ENCODE measurements around the gene SURF1.

SURF1 gene

DNA sequence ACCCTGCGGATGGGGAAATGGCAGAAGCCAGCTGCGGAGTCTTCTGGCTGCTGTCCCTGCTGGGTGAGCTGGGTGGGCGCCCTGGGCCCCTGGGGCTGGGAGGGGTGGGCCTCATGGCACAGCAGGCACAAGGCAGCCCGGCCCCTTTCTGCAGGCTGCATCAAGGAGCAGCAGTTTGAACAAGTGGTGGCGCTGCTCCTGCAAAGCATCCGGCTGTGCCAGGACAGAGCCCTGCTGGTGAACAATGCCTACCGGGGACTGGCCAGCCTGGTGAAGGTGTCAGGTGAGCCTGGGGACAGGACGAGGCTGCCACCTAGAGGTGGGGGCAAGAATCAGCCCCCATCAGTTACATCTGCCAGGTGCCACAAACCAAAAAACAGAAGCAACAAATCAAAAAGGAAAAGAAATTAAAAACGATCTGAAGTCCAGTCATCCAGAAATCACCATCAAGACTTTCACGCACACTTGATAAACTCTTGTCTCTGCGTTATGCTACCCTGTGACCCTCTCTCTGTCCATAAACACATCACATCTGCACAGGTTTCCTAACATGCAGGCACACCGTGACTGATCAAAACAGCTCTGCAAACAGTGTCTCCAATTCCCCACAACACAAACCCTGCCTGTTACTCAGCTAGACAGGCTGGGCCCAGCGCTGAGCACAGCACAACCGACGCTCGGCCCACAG is 47.6 kb upstream of the SURF1 start:
- TF ChIP-seq, protein P1, sequence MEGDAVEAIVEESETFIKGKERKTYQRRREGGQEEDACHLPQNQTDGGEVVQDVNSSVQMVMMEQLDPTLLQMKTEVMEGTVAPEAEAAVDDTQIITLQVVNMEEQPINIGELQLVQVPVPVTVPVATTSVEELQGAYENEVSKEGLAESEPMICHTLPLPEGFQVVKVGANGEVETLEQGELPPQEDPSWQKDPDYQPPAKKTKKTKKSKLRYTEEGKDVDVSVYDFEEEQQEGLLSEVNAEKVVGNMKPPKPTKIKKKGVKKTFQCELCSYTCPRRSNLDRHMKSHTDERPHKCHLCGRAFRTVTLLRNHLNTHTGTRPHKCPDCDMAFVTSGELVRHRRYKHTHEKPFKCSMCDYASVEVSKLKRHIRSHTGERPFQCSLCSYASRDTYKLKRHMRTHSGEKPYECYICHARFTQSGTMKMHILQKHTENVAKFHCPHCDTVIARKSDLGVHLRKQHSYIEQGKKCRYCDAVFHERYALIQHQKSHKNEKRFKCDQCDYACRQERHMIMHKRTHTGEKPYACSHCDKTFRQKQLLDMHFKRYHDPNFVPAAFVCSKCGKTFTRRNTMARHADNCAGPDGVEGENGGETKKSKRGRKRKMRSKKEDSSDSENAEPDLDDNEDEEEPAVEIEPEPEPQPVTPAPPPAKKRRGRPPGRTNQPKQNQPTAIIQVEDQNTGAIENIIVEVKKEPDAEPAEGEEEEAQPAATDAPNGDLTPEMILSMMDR (IDR thresholded peaks at IDR 0.05; ENCODE audit: insufficient read depth, low read length): peak; percentile 49
- TF ChIP-seq REST (IDR thresholded peaks at IDR 0.05; ENCODE audit: insufficient replicate concordance, low read depth) (no peak), GABPA (IDR thresholded peaks at IDR 0.05; ENCODE audit: low read depth) (no peak)
- Histone ChIP-seq H3K27me3 (ENCODE audit: insufficient read depth, poor library complexity, severe bottlenecking) (no peaks in the 10 kb centered on the region), H3K27ac (replicated peaks) (no peak overlapping the region), H3K4me3 (replicated peaks; ENCODE audit: insufficient read depth, low read length) (no peak overlapping the region)
- peak in 1 of 2 experiments; percentile 57 for DNase-seq (ENCODE audit: low read depth in 1 of 2, low spot score in 1 of 2)

GRCh38 chr9:133402689-133403088 is 46.4 kb upstream of the SURF1 start:
- DNase-seq (ENCODE audit: low read depth in 1 of 2, low spot score in 1 of 2): no peak
- Histone ChIP-seq H3K27ac (replicated peaks) (no peak overlapping the region), H3K4me3 (replicated peaks; ENCODE audit: insufficient read depth, low read length) (no peak overlapping the region), H3K27me3 (ENCODE audit: insufficient read depth, poor library complexity, severe bottlenecking) (no peaks in the 10 kb centered on the region)
- TF ChIP-seq, protein P1 (IDR thresholded peaks at IDR 0.05; ENCODE audit: insufficient read depth, low read length): no peak
- TF ChIP-seq REST (IDR thresholded peaks at IDR 0.05; ENCODE audit: insufficient replicate concordance, low read depth) (no peak), SPI1 (IDR thresholded peaks at IDR 0.05; ENCODE audit: borderline replicate concordance, low read depth) (no peak), GABPA (IDR thresholded peaks at IDR 0.05; ENCODE audit: low read depth) (no peak), POLR2AphosphoS5 (IDR thresholded peaks at IDR 0.05; ENCODE audit: low read depth) (no peak)

DNA sequence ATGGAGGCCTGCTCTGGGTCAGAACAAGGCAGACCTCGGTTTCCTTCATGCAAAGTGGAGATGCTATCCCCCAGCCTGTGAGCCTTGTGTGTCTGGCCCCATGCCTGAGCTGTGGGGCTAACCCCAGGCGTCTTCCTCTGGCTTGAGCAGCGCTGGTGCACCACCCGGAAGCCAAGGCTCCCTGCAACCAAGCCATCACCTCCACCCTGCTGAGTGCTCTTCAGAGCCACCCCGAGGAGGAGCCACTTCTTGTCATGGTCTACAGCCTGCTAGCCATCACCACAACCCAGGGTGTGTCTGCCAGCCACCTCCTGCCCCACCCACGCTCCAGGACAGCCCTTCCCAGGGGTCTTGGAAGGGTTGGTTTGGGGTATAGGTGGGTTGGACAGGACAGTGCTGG is 45.3 kb upstream of the SURF1 start:
- H3K27me3 ChIP-seq (ENCODE audit: insufficient read depth, poor library complexity, severe bottlenecking): no peaks in the 10 kb centered on the region
- no peak overlapping the region for H3K4me3 ChIP-seq (replicated peaks; ENCODE audit: insufficient read depth, low read length)
- TF ChIP-seq, protein P1 (IDR thresholded peaks at IDR 0.05; ENCODE audit: insufficient read depth, low read length): no peak
- TF ChIP-seq POLR2AphosphoS5 (IDR thresholded peaks at IDR 0.05; ENCODE audit: low read depth): no peak; the same call in 1 of the 2 replicates
- no peak for TF ChIP-seq GABPA (IDR thresholded peaks at IDR 0.05; ENCODE audit: low read depth)
- no peak for TF ChIP-seq SPI1 (IDR thresholded peaks at IDR 0.05; ENCODE audit: borderline replicate concordance, low read depth)
- no peak for TF ChIP-seq REST (IDR thresholded peaks at IDR 0.05; ENCODE audit: insufficient replicate concordance, low read depth)
- DNase-seq (ENCODE audit: low read depth in 1 of 2, low spot score in 1 of 2): no peak
- no peak overlapping the region for H3K27ac ChIP-seq (replicated peaks)

Measured in HL-60 (cell line).